Body of pancreas (tissue), 4 donors: ENCODE results near the gene SP6. TPM values are rescaled to one million over a fixed set of nuclear protein-coding genes. Genes with fewer than 3 reads are reported as not detected.
A peak's percentile ranks its signal among the peaks of the same experiment; 100 is the strongest.

Experiments used
- ATAC-seq: fragments of 150-250 bp; one replicate; pipeline ENCODE4 v1.9.1; 2016
- DNase-seq, 4 donors: peaks; one replicate each; pipeline ENCODE4 v3.0.0-alpha.2; 2019
- H3K27ac ChIP-seq, 4 donors: fragments of 200-600 bp; sonication (generic); 1 replicate in 3 of 4; 2 replicates in 1 of 4; pipeline versions ENCODE4 v1.5.1 to v1.6.1; 2016 to 2019; ENCODE audit warnings: mild to moderate bottlenecking in 1 of 4, mixed read lengths in 1 of 4, moderate library complexity in 1 of 4
- H3K27me3 ChIP-seq, 2 donors: fragments of 200-600 bp; sonication (generic); one replicate each; pipeline ENCODE4 v1.6.0; 2016; ENCODE audit warnings: mild to moderate bottlenecking in 1 of 2
- H3K36me3 ChIP-seq, 2 donors: fragments of 200-600 bp; sonication (generic); replicated peaks in 1 of 2; 2 replicates each; pipeline ENCODE4 v1.5.1; 2016; ENCODE audit warnings: low read depth in 2 of 2; ENCODE audit not compliant: insufficient read depth in 1 of 2
- H3K4me1 ChIP-seq: fragments of 200-600 bp; sonication (generic); one replicate; pipeline ENCODE4 v1.6.0; 2016
- H3K4me3 ChIP-seq, 2 donors: fragments of 200-600 bp; sonication (generic); 1 replicate in 1 of 2; 2 replicates in 1 of 2; pipeline ENCODE4 v1.5.1; 2016 to 2019
- H3K9me3 ChIP-seq, 3 donors: fragments of 200-600 bp; sonication (generic); 1 replicate in 2 of 3; 2 replicates in 1 of 3; pipeline ENCODE4 v1.5.1; 2016
- CTCF ChIP-seq, 7 experiments: fragments of 450-650 bp in 4 of 7; fragments of 200-600 bp in 3 of 7; sonication (generic) in 3 of 7; IDR thresholded peaks; one replicate each; pipeline ENCODE4 v1.5.1; 2016 to 2019; ENCODE audit warnings: antibody characterized with exemption in 7 of 7
- POLR2A ChIP-seq, 3 donors: fragments of 450-650 bp; IDR thresholded peaks; one replicate each; pipeline ENCODE4 v1.6.1; 2016; ENCODE audit warnings: antibody characterized with exemption in 3 of 3, mild to moderate bottlenecking in 2 of 3
- WGBS, 2 donors: methylation state at CpG; one replicate each; pipeline ENCODE4 v1.1.5; 2017; 5-methylcytosine and 5-hydroxymethylcytosine counted together
- intact Hi-C: fragments of 100-400 bp; cut with DNase I; formaldehyde crosslinking; loops from one replicate; pipeline ENCODE4 v1.15.1; 2023
- total RNA-seq, 2 donors: library from RNA; depleted of rRNA; stranded (reverse); fragments of >200 nt; gene quantifications; one replicate each; pipeline ENCODE4 v1.1.0, GENCODE V29; 2016

Gene SP6
- total RNA-seq, 2 donors from 2014 or later = 0.26 to 0.99 TPM

GRCh38 chr17:47891545-47892088, 40.7 kb upstream of the SP6 start:
- no peaks in the 10 kb centered on the region for H3K9me3 ChIP-seq
- no peak for DNase-seq
- intact Hi-C loops = loop anchor here (10.0 kb wide), 1 partner anchor 93 kb away; no protein-coding TSS in a partner anchor
- H3K27ac ChIP-seq = no peak overlapping the region
- H3K4me1 ChIP-seq = peaks cover 9% of the 10 kb centered on the region
- no peaks in the 10 kb centered on the region for H3K27me3 ChIP-seq
- no peak for ATAC-seq
- no peaks in the 10 kb centered on the region for H3K36me3 ChIP-seq
- TF ChIP-seq POLR2A (IDR thresholded peaks at IDR 0.05) = no peak
- no peak for TF ChIP-seq CTCF (IDR thresholded peaks at IDR 0.05)
- 69 to 85% methylated on average over 4 of the region's 4 CpGs for WGBS, 2 donors
- H3K4me3 ChIP-seq = no peak overlapping the region

GRCh38 chr17:47889734-47890529, 39.0 kb upstream of the SP6 start:
- no peak overlapping the region for H3K27ac ChIP-seq
- TF ChIP-seq CTCF (IDR thresholded peaks at IDR 0.05) (peak; percentile 88 to 96 (median 94)), POLR2A (IDR thresholded peaks at IDR 0.05) (no peak)
- no peaks in the 10 kb centered on the region for H3K36me3 ChIP-seq
- DNase-seq (peak; percentile 91 to 95 (median 92)), ATAC-seq (peak; percentile 94)
- no peaks in the 10 kb centered on the region for H3K27me3 ChIP-seq
- H3K4me1 ChIP-seq = peaks cover 8% of the 10 kb centered on the region
- H3K4me3 ChIP-seq = no peak overlapping the region
- WGBS, 2 donors = 36 to 57% methylated on average over 6 to 11 of the region's 11 CpGs
- intact Hi-C loops = loop anchor here (10.0 kb wide), 1 partner anchor 95 kb away; no protein-coding TSS in a partner anchor
- no peaks in the 10 kb centered on the region for H3K9me3 ChIP-seq

GRCh38 chr17:47888293-47888692, 37.3 kb upstream of the SP6 start:
- H3K36me3 ChIP-seq = no peaks in the 10 kb centered on the region
- intact Hi-C loops = no loop called here
- no peak overlapping the region for H3K4me3 ChIP-seq
- DNase-seq (no peak), ATAC-seq (no peak)
- 71 to 76% methylated on average over 4 to 6 of the region's 6 CpGs for WGBS, 2 donors
- TF ChIP-seq CTCF (IDR thresholded peaks at IDR 0.05) (no peak), POLR2A (IDR thresholded peaks at IDR 0.05) (no peak)
- H3K4me1 ChIP-seq = no peaks in the 10 kb centered on the region
- no peak overlapping the region for H3K27ac ChIP-seq
- H3K9me3 ChIP-seq = no peaks in the 10 kb centered on the region
- H3K27me3 ChIP-seq = no peaks in the 10 kb centered on the region

GRCh38 chr17:47884905-47885730, 34.2 kb upstream of the SP6 start:
- Histone ChIP-seq H3K4me1 (no peaks in the 10 kb centered on the region), H3K36me3 (no peaks in the 10 kb centered on the region), H3K4me3 (no peak overlapping the region), H3K27ac (no peak overlapping the region), H3K27me3 (no peaks in the 10 kb centered on the region), H3K9me3 (no peaks in the 10 kb centered on the region)
- 48 to 70% methylated on average over 8 to 11 of the region's 11 CpGs for WGBS, 2 donors
- intact Hi-C loops = no loop called here
- no peak for ATAC-seq
- no peak for TF ChIP-seq CTCF (IDR thresholded peaks at IDR 0.05)
- no peak for TF ChIP-seq POLR2A (IDR thresholded peaks at IDR 0.05)
- DNase-seq = no peak
